Stimulated activated CD8-positive, alpha-beta memory T cell treated with anti-CD3 and anti-CD28 coated beads, Interleukin-4, amount 100 ng/mL, for 24 hours (primary cell): ENCODE measurements around the gene SPTAN1.

ENCODE experiments used
- DNase-seq: peaks from one replicate; pipeline ENCODE4 v3.0.0-alpha.2; 2020; ENCODE audit warnings: low read depth

The SPTAN1 gene

DNA sequence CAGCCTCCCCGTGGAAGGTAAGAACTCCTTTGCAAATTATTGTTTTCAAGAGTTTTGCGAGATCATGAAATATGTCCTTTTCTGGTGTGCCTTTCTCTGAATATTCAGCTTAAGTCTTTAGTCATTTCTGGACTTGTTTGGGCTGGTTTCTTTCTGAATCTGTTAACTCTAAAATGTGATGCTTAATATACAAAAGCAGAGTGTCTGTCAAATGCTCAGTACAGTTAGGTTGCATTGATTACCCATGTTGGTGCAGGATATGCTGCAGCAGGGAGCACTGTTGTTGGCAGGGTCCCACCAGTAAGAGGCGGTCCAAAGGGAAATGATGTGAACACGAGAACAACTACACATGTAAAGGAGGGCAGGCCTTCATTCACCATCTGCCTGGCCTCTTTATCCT, 47.7 kb downstream of the SPTAN1 start:
- DNase-seq = no peak

GRCh38 chr9:128603697-128604096, 51.3 kb downstream of the SPTAN1 start:
- DNase-seq = no peak

GRCh38 chr9:128607642-128608350, 55.4 kb downstream of the SPTAN1 start:
- no peak for DNase-seq

- DNase-seq = no peak
Measured at GRCh38 chr9:128610897-128611296, 58.5 kb downstream of the SPTAN1 start.

DNA sequence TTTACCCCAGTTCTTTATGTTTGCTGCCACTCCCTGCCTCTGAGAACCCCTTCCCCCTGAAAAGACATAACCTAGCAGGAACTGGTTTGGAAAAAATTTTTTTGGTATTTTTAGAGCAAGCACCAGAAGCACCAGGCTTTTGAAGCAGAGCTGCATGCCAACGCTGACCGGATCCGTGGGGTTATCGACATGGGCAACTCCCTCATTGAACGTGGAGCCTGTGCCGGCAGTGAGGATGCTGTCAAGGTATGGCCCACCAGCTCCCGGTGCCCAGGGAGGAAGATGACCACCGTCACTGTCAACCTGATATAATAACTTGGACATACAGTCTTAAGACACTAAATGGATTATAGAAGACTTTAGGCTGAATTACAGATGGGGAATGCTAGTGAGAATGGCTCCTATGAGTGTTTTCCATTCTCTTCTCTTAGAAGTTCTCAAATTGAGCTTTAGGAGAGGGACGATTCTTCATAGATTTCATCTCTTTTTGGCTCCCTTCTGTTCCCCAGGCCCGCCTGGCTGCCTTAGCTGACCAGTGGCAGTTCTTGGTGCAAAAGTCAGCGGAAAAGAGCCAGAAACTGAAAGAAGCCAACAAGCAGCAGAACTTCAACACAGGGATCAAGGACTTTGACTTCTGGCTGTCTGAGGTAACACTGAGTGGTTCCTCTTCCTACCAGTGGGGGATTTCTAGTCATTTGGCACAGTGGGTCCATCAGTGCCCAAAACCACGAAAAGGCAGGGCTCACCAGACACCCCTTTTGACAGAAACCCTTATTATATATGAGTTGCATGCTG, 59.4 kb downstream of the SPTAN1 start:
- no peak for DNase-seq

DNA sequence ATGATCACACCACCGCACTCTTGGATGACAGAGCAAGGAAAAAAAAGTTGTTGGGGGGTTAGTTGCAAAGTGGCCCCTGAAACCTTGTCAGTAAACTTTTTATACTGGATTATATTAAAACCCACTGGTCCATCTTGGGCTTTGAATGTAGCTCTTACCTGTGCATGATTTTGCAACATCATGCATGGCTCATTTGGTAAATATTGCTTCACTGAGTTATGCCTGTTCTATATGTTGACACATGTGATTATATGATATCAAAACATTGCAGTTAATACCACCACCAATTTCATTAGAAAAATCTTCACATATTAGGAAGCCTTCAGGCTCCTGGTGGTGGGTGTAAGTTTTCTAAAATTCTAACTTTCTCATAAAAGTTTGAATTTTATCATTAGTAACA, 62.3 kb downstream of the SPTAN1 start:
- no peak for DNase-seq

GRCh38 chr9:128615571-128615970, 63.2 kb downstream of the SPTAN1 start:
- DNase-seq = no peak

GRCh38 chr9:128617943-128618342, 65.6 kb downstream of the SPTAN1 start:
- no peak for DNase-seq

GRCh38 chr9:128619127-128619526, 66.7 kb downstream of the SPTAN1 start:
- no peak for DNase-seq

- no peak for DNase-seq
Measured at GRCh38 chr9:128619779-128620178, 67.4 kb downstream of the SPTAN1 start.

GRCh38 chr9:128621730-128622455, 69.5 kb downstream of the SPTAN1 start:
- no peak for DNase-seq

GRCh38 chr9:128624566-128624965, 72.2 kb downstream of the SPTAN1 start:
- DNase-seq = no peak

- DNase-seq = no peak
Measured at GRCh38 chr9:128625391-128626146, 73.2 kb downstream of the SPTAN1 start.

- no peak for DNase-seq
Measured at GRCh38 chr9:128626181-128626580, 73.8 kb downstream of the SPTAN1 start.

- DNase-seq = no peak
Measured at GRCh38 chr9:128627127-128627715, 74.8 kb downstream of the SPTAN1 start.

DNA sequence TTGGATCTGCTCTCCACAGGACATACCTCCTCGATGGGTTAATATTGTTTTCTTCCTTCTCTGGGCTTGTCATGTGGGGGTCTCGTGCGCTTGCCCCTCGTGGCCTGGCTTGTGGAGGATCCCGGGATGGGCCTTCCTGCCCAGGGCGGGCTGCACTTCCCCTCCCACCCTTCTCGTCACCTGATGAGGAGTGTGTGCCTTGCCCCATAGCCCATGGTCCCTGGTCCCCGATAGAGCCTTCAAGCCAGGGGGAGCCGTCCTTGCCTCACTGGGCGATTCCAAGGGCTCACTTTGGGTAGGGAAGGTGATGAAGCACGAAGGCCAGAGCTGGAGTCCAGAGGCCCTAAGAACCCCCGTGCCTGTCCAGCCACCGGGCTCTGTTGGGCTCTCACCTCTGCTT, 75.5 kb downstream of the SPTAN1 start:
- no peak for DNase-seq

GRCh38 chr9:128628471-128629048, 76.2 kb downstream of the SPTAN1 start:
- DNase-seq = no peak

- DNase-seq = no peak
Measured at GRCh38 chr9:128629136-128629535, 76.7 kb downstream of the SPTAN1 start.

DNA sequence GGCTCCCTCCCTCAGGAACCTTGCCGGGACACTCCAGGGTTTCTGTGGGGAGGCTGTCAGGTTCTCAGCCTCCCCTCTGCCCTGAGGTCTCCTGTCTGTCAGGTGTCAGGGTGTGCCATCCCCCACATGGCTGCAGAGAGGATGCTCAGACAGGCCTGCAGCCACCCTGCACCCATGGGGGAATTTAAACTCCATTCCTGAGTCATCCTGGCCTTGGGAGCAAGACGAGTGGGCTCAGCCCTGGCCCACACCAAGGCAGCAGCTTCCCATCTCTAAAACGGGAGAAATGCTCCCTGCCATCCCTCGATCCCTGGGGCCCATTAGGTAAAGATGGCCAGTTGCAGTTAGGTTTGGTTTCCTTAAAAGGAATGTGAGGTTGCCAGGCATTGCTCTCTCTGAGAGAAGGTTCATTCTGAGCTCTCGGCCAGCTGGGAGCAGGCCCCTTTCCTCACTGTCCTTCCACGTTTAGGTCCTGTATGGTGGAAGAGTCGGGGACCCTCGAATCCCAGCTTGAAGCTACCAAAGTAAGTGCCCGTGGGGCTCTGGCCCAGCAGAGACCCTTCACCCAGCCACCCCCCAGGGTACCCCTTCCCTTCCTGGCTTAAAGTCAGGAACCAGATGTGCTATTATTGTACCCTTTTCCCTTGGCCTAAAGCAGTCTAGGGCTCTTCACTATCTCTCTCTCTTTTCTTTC, 77.6 kb downstream of the SPTAN1 start:
- no peak for DNase-seq

DNA sequence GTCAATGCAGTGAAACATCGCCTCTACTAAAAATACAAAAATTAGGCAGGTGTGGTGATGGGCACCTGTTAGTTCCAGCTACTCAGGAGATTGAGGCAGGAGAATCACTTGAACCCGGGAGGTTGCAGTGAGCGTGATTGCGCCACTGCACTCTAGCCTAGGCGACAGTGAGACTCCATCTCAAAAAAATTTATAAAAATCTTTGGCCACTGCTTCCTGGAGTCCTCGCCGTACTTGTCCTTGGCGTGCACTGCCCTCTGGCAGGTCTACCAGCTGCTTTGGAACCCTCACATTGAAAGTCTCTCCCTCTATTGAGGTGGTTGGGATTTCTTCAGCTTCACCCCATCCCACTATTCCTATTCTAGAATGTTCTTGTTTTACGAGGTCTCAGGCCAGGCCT, 79.2 kb downstream of the SPTAN1 start:
- DNase-seq = no peak

DNA sequence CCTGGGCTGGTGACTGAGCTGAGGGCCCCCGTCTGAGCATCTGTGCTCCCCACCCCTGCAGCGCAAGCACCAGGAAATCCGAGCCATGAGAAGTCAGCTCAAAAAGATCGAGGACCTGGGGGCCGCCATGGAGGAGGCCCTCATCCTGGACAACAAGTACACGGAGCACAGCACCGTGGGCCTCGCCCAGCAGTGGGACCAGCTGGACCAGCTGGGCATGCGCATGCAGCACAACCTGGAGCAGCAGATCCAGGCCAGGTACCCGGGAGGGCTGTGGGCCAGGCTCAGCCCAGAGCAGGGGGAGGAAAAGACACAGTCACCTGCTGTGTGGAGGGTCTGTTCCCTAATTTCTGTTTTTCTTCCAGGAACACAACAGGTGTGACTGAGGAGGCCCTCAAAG, 79.7 kb downstream of the SPTAN1 start:
- DNase-seq = no peak
